ENCODE results near the gene USP24.
"Not testable (repeated sequence)": the region's sequence is repeated elsewhere in the genome, so short reads cannot be mapped to it uniquely, and the experiment has no call there.

The USP24 gene

GRCh38 chr1:55150880-55151588 lies 64.1 kb downstream of the USP24 start:
- no peak for DNase-seq

DNA sequence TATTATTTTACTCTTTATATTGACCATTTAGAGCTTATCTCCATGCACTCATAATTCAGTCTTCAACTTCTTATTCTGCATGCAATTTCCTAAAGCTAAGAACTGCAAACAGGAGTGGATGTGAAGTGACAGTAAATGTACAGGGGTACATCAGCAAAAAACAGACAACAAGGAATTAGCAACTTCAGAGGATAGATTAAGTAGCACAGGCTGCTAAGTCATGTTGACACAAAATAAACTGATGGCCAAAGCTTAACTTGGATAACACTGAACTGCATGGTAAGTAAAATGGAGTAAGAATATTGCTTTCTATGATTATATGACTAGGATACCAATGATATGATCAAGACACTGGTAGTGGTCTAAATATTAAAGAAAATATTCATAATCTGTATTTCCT lies 66.5 kb downstream of the USP24 start:
- no peak for DNase-seq

GRCh38 chr1:55147524-55147923 lies 67.6 kb downstream of the USP24 start:
- no peak for DNase-seq

GRCh38 chr1:55146781-55147180 lies 68.4 kb downstream of the USP24 start:
- DNase-seq = peak; percentile 51

DNA sequence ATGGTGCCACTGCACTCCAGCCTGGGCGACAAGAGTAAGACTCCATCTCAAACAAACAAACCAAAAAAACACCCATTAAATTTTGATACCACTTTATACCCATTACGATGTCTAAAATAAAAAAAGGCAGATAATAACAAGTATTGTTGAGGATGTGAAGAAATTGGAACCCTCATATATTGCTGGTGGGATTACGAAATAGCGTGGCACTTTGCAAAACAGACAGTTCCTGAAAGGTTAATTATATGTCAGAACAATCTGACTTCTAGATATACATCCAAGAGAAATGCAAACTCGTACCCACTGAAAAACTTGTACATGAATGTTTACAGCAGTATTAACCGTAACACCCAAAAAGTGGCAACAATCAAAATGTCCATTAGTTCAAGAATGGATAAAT lies 70.3 kb downstream of the USP24 start:
- DNase-seq = no peak

- DNase-seq = no peak
Observed at GRCh38 chr1:55143684-55144083, 71.5 kb downstream of the USP24 start.

DNA sequence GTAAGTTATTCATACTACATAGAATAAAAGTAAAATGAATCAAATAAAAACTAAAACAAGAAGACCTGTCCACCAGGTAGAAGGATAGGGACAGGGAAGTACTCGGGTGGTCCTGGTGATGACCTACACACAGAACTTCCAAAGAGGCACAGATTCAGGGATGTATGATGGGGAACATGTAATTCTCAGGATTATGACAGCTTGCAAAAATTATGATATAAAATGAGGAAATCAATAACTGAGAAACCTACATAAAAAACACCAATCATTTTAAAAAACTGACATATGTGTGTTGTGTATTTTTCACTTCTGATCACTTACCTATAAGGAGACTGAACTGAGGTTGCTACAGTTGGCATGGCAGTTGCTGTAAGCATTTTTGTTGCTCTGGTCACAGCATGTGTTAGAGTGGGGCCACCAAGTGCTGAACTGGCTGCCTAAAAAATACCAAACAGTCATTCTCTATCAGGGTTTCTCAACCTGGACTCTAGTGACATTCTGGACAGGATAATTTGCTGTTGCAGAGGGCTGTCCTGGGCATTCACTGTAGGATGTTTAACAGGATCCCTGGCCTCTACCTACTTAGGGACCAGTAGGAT lies 73.8 kb downstream of the USP24 start:
- no peak for DNase-seq

GRCh38 chr1:55140546-55140983 lies 74.6 kb downstream of the USP24 start:
- peak; percentile 95 for DNase-seq

GRCh38 chr1:55140137-55140536 lies 75.0 kb downstream of the USP24 start:
- no peak for DNase-seq

DNA sequence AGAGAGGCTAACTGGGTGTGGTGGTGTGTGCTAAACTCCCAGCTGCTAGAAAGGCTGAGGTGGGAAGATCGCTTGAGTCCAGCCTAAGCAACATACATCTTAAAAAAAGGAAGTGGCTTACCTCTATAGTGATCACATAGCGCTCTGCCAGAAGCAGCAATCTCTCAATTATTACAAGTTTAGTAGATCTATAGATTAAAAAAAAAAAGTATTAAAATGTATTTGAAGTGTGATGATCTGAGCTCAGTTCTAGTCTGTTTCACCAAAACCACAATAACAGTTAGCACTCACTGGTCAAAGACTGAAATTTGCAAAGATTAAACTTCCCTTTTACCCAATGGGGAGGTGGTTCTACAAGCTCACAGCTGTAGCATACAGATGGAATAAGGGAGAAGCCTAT lies 76.3 kb downstream of the USP24 start:
- no peak for DNase-seq

DNA sequence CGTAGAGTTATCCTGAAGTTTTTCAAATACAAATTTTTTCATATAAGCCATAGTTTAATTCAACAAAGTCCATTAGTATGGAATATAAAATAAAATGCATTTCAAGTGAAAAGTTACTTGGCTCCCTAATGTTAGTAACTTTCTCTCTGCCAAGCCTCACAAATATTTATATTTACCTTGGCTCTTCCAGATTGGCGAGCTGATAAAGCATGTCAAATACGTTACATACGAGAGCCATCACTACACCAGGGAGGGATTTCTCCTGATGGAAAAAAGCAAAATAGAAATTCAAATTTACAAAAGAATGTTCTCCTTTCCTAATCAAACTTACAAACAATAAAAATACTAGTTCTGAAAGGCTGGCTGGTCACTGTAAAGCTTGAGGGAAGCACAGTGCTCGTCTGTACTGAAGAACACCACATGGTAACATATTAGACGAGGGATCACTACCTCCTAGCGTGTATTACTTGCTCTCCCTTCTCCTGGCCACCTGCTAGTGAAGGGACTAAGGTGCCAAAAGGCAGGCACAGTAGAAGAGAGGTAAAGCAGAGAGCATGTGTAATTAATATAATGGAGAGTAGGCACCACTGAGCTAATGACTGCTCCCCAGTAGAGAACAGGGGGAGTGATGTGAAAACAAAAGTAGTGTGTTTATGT lies 80.9 kb downstream of the USP24 start:
- DNase-seq = no peak

DNA sequence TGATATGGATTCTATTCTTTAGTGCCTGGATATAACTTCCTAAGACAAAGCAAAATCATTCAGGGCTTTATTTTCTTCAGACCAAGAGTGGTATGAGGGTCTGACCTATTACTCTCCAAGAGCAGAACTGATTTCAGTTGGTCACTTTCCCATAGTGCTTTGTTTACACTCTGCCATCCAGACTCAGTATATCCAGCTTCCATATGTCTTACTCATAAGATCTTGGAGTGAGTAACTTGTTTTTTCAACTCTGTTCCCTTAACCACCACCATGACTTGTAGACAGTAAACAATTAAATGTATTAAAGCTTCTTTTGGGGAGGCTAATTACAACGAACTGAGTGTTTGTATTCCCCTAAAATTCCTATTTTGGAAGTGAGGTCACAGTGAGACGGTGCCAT lies 83.4 kb downstream of the USP24 start:
- DNase-seq = no peak

GRCh38 chr1:55131218-55131617 lies 83.9 kb downstream of the USP24 start:
- DNase-seq = no peak

- DNase-seq = no peak
Observed at GRCh38 chr1:55129194-55129728, 85.9 kb downstream of the USP24 start.

GRCh38 chr1:55128418-55128995 lies 86.7 kb downstream of the USP24 start:
- no peak for DNase-seq

DNA sequence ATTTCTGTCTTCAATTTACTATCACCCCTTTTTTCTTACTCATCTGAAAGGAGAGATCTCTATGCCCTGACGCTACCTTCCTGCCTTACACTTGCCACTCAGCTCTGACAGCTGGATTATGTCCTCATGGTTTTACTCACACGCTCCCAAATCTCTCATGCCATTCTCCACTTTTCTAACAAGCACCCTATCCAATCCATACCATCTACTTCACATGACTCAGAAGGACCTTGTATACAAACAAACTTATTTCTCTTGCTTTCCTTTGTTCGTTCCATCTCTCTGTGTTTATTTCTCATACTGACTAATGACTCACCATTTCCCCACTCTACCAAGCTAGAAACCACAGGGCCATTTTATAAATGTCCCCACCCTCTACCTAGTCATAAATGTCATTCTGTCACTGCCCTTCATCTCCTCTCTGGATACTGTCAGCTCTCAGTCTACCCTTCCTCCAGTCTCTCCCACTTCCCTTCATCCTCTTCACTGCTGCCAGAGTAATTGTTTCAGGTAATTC lies 87.3 kb downstream of the USP24 start:
- no peak for DNase-seq

- DNase-seq = no peak
Observed at GRCh38 chr1:55124470-55124869, 90.7 kb downstream of the USP24 start.

GRCh38 chr1:55120538-55120937 lies 94.6 kb downstream of the USP24 start:
- DNase-seq = no peak

DNA sequence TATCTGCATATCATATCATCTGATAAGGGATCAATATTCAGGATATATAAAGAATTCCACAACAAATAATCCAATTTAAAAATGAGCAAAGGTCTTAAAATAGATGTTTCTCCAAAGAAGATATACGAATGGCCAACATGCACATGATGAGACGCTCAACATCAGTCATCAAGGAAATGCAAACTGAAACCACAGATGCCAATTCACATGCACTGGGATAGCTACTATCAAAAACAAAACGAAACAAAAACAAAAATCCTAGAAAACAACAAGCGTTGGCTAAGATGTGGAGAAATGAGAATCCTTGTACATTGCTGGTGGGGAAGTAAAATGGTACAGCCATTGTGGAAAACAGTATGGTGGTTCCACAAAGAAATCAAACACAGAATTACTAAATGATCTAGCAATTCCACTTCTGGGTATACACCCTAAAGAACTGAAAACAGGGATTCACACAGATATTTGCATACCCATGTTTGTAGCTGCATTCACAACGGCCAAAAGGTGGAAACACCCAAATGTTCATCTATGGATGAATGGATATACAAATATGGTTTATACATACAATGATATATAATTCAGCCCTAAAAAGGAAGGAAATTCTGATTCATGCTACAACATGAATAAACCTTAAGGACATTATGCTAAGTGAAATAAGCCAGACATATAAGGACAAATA lies 96.4 kb downstream of the USP24 start:
- no peak for DNase-seq

DNA sequence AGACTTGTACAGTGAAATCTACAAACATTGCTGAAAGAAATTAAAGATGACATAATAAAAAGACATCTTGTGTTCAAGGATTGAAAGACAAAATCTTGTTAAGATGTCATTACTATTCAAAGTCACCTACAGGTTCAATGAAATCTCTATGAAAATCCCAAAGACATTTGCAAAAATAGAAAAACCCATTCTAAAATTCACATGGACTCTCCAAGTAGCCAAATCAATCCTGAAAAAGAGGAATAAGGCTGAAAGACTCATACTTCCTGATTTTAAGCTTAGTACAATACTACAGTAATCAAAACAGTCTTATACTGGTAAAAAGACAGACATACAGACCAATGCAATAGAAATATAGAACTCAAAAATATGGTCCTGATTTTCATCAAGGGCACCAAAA lies 97.2 kb downstream of the USP24 start:
- DNase-seq = no peak

GRCh38 chr1:55109005-55109404 lies 106.2 kb downstream of the USP24 start:
- DNase-seq = not testable (repeated sequence)

GRCh38 chr1:55107101-55107500 lies 108.1 kb downstream of the USP24 start:
- no peak for DNase-seq

DNA sequence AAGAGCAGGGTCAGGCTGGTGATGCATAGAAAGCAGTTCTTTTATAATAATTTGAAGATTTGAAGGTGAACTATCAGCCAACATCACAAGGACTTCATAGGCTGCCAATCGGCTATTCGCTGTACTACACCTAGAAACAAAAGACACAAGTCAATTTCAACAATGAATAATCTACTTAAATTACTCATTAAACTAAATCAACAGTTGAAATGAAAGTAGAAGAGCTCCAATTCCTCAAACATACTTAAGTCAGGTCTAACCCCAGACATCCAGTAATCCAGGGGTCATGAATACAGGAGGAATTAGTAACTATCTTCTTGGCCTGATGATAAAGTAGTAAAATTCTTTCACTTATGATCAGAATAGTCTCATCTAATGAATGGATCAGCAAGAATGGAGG lies 111.3 kb downstream of the USP24 start:
- DNase-seq = no peak
